AG09309 (cell line): ENCODE data around the gene NUBPL.
"Not testable (repeated sequence)": the region's sequence is repeated elsewhere in the genome, so short reads cannot be mapped to it uniquely, and the experiment has no call there.

Source experiments
- DNase-seq: peaks from one replicate; pipeline ENCODE4 v3.0.0-alpha.2; 2010; ENCODE audit warnings: low read depth
- H3K4me3 ChIP-seq: 2 replicates; pipeline ENCODE4 v1.5.1; 2011; ENCODE audit warnings: mild to moderate bottlenecking, low read depth, low read length, moderate library complexity; ENCODE audit not compliant: control insufficient read depth
- TF ChIP-seq, protein P1 (sequence below): IDR thresholded peaks from 2 replicates; pipeline ENCODE4 v1.5.1; 2011; ENCODE audit warnings: mild to moderate bottlenecking, low read depth, low read length, inconsistent platforms; ENCODE audit not compliant: insufficient read depth, control insufficient read depth; ENCODE audit errors: missing control alignments

Gene NUBPL

DNA sequence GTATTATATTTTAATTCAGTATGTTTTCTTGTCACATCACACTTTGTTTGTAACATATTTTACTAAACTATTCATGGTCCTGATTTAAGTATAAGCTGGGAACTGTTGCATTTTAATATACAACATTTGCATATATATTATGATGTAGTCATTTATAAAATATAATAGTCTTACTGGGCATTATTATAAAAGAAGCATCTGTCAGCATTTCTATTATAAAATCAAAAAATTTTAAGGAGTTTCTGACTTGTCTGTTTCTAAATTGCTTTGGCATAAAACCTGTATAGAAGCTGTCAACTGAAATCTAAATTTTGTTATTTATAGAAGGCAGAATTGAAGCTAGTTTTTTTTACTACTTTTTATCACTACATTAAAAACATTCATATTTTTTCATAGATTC, 166.6 kb downstream of the NUBPL start:
- TF ChIP-seq, protein P1, sequence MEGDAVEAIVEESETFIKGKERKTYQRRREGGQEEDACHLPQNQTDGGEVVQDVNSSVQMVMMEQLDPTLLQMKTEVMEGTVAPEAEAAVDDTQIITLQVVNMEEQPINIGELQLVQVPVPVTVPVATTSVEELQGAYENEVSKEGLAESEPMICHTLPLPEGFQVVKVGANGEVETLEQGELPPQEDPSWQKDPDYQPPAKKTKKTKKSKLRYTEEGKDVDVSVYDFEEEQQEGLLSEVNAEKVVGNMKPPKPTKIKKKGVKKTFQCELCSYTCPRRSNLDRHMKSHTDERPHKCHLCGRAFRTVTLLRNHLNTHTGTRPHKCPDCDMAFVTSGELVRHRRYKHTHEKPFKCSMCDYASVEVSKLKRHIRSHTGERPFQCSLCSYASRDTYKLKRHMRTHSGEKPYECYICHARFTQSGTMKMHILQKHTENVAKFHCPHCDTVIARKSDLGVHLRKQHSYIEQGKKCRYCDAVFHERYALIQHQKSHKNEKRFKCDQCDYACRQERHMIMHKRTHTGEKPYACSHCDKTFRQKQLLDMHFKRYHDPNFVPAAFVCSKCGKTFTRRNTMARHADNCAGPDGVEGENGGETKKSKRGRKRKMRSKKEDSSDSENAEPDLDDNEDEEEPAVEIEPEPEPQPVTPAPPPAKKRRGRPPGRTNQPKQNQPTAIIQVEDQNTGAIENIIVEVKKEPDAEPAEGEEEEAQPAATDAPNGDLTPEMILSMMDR, result no peak
- DNase-seq, result no peak
- H3K4me3 ChIP-seq, result no peak overlapping the region

DNA sequence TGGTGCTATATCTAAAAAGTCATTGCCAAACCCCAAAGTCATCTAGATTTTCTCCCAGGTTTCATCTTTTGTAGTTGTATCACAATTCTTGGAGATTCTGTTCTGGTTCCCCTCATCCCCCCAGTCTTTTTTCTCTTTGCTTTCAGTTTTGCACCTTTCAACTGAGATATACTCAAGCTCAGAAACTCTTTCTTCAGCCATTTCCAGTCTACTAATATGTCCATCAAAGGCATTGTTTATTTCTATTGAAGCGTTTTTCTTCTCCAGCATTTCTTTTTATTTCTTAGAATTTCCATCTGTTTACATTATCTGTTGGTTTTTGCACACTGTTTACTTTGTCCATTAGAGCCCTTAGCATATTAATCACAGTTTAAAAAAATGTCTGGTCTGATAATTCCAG, 179.5 kb downstream of the NUBPL start:
- H3K4me3 ChIP-seq, result no peak overlapping the region
- no peak for DNase-seq
- TF ChIP-seq, protein P1, result no peak

GRCh38 chr14:31745741-31746140, 184.5 kb downstream of the NUBPL start:
- no peak for DNase-seq
- TF ChIP-seq, protein P1, result no peak
- H3K4me3 ChIP-seq, result no peak overlapping the region

- TF ChIP-seq, protein P1, result no peak
- DNase-seq, result no peak
- H3K4me3 ChIP-seq, result no peak overlapping the region
Observed at GRCh38 chr14:31746326-31746725, 185.1 kb downstream of the NUBPL start.

- no peak for DNase-seq
- TF ChIP-seq, protein P1, result no peak
- no peak overlapping the region for H3K4me3 ChIP-seq
Observed at GRCh38 chr14:31749275-31749674, 188.1 kb downstream of the NUBPL start.

DNA sequence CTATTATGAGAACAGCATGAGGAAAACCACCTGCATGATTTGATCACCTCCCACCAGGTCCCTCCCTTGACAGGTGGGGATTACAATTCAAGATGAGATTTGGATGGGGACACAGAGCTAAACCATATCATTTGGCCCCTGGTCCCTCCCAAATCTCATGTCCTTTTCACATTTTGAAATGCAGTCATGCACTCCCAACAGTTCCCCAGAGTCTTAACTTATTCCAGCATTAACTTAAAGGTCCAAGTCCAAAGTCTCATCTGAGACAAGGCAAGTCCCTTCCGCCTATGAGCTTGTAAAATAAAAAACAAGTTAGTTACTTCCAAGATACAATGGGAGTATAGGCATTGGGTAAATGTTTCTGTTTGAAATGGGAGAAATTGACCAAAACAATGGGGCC, 189.8 kb downstream of the NUBPL start:
- not testable (repeated sequence) for H3K4me3 ChIP-seq, DNase-seq

GRCh38 chr14:31752867-31753661, 191.9 kb downstream of the NUBPL start:
- H3K4me3 ChIP-seq, result no peak overlapping the region
- TF ChIP-seq, protein P1, result no peak
- no peak for DNase-seq
